NOMO-1 treated with DMSO at 0.1 percent for 48 hours (cell line): Measurements from ENCODE around the gene DSE.

Experiments
- DNase-seq: peaks from one replicate; lab custom pipeline; 2025; ENCODE audit not compliant: unreplicated experiment; lab: John Stamatoyannopoulos, UW

The DSE gene

GRCh38 chr6:116444575-116444974, 73.8 kb downstream of the DSE start:
- DNase-seq, result no peak

GRCh38 chr6:116445102-116445501, 74.4 kb downstream of the DSE start:
- DNase-seq, result no peak

DNA sequence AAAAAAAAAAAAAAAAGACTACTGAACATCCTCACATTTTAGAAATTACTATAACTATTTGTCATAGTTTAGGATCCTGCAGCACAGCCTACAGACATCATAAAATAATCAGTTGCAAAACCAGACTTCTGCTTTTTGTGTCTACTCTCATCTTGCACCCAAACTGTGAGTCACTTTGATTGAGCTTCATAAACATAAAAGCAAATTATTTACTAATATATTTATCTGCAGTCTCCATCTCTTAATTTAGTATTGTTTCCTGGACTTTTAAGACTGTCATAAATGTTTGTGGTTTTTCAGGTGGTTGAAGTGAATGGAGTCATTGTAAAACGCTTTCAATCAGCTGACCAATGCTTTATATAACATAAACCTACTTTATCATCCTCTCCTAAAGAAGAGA, 75.7 kb downstream of the DSE start:
- peak; percentile 84 for DNase-seq

DNA sequence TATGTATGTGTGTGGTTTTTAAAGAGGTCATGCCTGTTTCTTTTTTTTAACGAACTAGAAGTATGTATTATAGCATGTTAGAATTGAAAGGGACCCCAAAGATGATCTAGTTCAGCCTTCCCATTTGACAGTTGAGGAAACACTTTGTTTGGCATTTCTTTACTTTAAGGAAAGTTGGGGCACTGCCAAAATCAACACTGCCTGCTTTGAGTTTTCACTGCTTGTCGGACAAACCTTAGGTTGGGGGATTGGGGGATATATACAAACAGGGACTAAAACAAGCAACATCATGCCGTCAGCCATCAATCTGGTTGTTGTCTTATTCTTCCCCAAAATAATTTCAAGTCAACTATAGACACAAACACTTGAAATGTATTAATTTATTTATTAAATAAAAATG, 76.3 kb downstream of the DSE start:
- DNase-seq, result no peak

GRCh38 chr6:116447496-116448011, 76.8 kb downstream of the DSE start:
- peak; percentile 90 for DNase-seq

- no peak for DNase-seq
Measured at GRCh38 chr6:116449565-116449964, 78.8 kb downstream of the DSE start.

DNA sequence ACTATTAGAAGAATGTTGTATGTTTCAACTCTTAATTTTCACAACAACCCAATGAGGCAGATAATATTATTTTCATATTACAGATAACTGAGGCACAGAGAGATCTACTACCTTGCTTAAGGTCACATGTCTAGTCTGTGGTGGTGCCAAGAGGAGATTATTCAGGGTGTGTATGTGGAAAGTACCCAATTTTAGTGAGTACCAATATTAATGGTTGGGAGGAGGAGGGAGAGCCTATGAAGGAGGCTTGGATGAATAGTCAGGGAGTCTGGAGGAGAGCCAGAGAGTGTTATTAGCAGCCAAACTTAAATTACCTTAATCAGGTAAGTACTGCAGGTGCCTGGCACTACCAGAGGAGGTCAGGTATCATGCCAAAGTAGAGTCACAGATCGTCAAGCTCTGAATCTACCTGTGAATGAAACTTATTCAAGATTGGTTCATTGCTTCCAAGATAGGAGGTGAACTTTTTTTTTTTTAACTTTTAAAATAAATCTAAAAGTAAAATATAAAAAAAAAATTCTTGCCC, 79.5 kb downstream of the DSE start:
- DNase-seq, result no peak

GRCh38 chr6:116450769-116451740, 80.3 kb downstream of the DSE start:
- DNase-seq, result peak; percentile 92

DNA sequence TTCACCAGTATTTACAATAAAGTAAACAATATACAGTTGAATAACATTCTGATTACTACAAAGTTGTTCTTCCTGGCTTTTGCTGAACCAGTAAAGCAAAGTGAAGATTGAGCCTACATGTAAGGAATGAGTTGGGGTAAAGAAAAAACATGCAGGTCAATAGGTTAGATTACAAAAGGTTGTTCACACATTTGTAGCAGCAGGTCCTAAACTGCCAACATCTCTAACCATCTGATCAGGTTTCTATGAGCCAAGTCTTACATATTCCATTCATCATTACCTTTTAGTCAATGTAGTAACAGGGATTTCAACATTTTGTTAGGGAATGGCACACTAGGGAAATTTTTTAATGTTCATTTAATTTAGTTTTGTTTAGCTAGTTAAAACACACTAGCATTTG, 81.2 kb downstream of the DSE start:
- DNase-seq, result no peak

- DNase-seq, result no peak
Measured at GRCh38 chr6:116452531-116452930, 81.8 kb downstream of the DSE start.

DNA sequence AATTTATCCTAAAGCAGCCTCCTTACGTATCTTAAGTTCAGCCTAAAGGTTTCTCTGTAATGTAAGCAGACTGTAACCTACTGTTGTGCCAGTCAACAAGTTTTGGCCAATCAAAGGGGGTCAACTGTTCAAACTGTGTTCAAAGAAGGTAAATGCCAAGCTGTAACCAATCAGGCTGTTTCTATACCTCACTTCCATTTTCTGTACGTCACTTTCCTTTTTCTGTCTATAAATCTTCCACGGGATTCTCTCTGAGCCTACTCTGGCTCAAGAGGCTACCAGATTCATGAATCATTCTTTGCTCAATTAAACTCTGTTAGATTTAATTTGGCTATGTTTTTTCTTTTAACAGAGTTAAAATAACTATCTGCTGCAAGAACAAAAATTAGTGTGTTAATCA, 85.4 kb downstream of the DSE start:
- no peak for DNase-seq

DNA sequence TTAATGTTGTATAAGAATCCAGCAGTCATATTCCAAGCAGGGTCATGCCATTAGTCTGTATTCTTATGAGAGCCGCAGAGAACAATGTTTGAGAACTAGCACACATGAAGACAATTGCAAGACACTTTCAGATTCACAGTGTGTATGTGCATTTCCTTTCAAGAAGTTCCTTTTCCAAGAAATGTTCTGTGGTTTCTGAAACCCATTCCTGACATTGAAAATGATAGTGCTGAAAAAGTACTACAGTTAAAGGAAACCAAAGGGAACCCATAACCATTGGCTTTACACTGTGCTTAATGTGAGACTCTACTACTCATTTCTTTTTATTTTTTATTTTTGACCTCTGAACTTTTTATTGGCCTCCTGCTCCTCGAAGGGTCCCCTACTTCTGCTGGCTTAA, 86.2 kb downstream of the DSE start:
- no peak for DNase-seq

DNA sequence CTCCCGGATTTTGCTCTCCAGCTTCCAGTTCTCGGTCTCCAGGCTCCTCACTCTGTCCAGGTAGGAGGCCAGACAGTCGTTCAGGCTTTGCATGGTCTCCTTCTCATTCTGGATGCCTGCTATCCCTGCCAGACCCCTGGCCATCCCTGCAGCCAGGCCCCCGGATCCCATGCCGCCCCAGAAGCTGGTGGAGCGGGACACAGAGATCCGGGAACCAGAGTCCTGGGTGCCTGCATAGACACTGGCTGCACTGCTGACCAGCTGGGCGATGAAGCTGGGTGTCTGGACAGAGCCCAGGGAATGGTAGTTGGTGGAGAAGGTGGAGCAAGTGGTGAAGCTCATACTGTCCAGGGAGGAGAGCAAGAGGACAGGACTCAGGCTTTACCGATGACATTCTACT, 87.5 kb downstream of the DSE start:
- DNase-seq, result no peak

DNA sequence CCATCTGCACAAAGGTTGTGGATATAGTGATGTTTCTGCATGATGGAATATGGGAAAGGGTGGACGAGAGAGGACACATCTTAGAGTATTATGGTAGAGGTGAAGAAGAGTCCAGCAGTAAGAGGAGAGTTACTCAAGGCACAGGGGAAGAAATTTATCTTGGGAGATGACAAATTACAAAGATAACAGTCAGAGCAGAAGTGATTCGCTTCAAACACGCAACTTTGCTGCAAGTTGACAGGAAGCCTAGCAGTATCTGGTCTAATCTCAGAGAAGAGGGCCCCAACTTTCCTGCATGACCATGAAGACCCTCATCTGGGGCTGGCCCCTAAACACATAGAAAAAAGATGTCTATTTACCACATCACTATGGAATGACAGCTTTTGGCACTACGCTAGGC, 89.2 kb downstream of the DSE start:
- no peak for DNase-seq

DNA sequence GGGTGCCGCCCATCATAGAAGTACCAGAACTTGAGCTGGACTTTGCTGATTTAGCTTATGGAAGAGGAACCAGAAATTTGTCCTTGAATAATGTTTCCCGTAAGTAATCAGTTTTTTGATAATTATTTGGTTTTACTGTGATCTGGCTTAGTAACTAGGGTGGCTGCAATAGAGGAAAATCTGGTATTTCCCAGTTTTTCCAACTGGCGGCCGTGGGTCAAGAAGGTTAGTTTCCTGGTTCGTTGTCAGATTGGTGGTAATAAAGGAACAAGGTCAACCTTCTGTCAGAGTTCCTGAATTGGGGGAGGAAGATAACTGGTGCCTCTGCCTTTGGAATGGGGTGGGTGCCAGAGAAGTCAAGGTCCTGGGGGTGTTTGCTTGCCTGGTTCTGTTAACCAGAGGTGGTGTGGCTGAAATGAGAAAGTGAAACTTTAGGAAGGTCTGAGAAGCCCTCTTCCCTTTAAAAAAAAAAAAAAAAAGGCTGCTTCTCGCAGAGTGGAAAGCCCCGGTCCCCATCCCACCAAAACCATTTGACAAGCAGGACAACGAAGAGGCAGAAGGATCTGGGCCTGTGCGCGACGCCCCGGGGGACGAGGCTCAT, 90.7 kb downstream of the DSE start, which contains the start of gene CALHM6:
TSS of gene CALHM6 (plus strand) at position 45 of the 601 bp plus-strand sequence. CDS start at position 600, 555 bp downstream.
- no peak for DNase-seq

GRCh38 chr6:116461932-116462885, 91.5 kb downstream of the DSE start:
- DNase-seq, result peak; percentile 55

GRCh38 chr6:116463301-116463700, 92.6 kb downstream of the DSE start:
- no peak for DNase-seq

GRCh38 chr6:116465246-116465645, 94.5 kb downstream of the DSE start:
- peak; percentile 84 for DNase-seq

- no peak for DNase-seq
Measured at GRCh38 chr6:116467096-116467495, 96.3 kb downstream of the DSE start.

GRCh38 chr6:116467514-116467913, 96.8 kb downstream of the DSE start:
- DNase-seq, result no peak

- no peak for DNase-seq
Measured at GRCh38 chr6:116468293-116468692, 97.5 kb downstream of the DSE start.
